ENCODE data around the gene CATSPER3.

DNA sequence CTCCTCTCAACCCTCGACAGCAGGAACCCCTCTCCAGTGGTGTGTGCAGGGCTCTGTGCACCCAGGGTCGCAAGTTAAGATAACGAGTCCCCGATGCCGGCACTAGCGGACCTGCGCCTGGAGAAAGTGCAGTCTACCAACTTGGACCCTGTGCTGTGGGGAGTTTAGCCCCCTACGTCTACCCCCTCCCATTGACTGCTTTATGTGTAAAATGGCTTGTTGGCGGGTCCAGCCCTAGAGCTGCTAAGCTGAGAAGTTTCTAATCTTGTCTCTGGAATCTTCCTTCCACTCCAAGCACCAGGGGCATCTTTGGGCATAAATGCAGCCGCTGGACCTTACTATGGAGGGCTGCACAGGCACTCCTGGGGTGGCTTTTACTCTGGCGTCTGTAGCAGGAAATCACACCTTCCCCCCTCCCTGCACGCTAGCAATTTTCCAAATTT lies 73.5 kb downstream of the CATSPER3 start:
- TF ChIP-seq, protein P1, sequence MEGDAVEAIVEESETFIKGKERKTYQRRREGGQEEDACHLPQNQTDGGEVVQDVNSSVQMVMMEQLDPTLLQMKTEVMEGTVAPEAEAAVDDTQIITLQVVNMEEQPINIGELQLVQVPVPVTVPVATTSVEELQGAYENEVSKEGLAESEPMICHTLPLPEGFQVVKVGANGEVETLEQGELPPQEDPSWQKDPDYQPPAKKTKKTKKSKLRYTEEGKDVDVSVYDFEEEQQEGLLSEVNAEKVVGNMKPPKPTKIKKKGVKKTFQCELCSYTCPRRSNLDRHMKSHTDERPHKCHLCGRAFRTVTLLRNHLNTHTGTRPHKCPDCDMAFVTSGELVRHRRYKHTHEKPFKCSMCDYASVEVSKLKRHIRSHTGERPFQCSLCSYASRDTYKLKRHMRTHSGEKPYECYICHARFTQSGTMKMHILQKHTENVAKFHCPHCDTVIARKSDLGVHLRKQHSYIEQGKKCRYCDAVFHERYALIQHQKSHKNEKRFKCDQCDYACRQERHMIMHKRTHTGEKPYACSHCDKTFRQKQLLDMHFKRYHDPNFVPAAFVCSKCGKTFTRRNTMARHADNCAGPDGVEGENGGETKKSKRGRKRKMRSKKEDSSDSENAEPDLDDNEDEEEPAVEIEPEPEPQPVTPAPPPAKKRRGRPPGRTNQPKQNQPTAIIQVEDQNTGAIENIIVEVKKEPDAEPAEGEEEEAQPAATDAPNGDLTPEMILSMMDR (IDR thresholded peaks at IDR 0.05): no peak
- TF ChIP-seq POLR2A (IDR thresholded peaks at IDR 0.05): no peak
